ENCODE results near the gene RNU11.
A peak's percentile ranks its signal among the peaks of the same experiment; 100 is the strongest.

GRCh38 chr1:28642847-28643635, 5.4 kb upstream of the RNU11 start, which contains the start of gene TAF12:
- TF ChIP-seq POLR2AphosphoS5 (IDR thresholded peaks at IDR 0.05) (peak; percentile 97 to 98), CTCF (IDR thresholded peaks at IDR 0.05) (peak; percentile 19 to 75 (median 59))
